ENCODE data around the gene TOP3B. TPM values are rescaled to one million over a fixed set of nuclear protein-coding genes. Genes with fewer than 3 reads are reported as not detected.

TOP3B gene
- total and polyA plus RNA-seq, 4 donors: 11.9 to 34.2 (median 23.0) TPM

DNA sequence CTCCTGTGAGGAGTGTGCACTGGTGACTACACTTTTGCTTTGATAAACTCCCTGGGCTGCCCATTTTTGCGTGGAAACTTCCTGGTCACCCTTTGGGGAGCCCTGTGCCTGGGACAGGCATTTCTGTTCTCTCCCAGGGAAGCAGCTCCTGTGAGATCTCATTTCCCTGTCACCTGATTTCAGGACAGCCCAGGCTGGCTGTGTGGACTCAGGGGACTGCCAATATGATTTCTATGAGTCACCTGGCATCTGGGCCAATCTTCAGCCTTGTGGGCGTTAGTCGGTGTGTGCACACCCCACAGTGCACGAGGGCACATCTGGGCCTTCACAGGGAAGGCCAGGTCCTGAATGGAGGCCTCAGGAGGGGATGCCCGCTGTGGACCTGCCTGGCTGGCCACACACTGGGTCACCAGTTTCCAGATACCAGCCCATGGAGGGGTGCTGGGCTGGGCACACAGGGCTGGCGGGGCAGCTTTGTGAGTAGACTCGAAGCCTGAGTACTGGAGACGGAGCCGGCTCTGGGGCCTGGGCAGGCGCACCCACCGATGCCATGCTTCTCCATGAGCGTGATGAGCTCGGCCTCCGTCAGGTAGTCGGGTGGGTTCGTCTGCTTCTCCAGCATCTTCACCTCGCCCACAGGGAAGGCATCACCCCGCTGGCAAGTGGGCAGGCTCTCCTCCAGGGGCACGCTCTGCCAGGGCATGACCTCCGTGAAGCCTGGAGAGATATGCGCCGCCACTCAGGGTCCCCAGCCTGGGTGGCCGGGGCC lies 20.5 kb downstream of the TOP3B start:
- no peaks in the 10 kb centered on the region for H3K27me3 ChIP-seq (ENCODE audit: control insufficient read depth in 3 of 3, insufficient read depth in 3 of 3, low read length in 2 of 3)
- TF ChIP-seq CTCF (IDR thresholded peaks at IDR 0.05; ENCODE audit: control extremely low read depth, extremely low read depth): no peak
- peaks cover 0 to 2% (median 0%) of the 10 kb centered on the region in 4 donors for H3K9me3 ChIP-seq (ENCODE audit: control insufficient read depth in 4 of 4, insufficient read depth in 3 of 4, low read length in 3 of 4)
- DNase-seq (no peak), ATAC-seq (ENCODE audit: insufficient read depth, low FRiP score) (no peak)
- H3K36me3 ChIP-seq (ENCODE audit: control insufficient read depth in 4 of 4, insufficient read depth in 4 of 4, low read length in 4 of 4): peaks cover 6 to 68% (median 20%) of the 10 kb centered on the region in 4 donors
- 93 to 96% methylated on average over 23 of the region's 23 CpGs for WGBS, 2 donors
- H3K4me3 ChIP-seq: no peak overlapping the region
- no peak overlapping the region for H3K9ac ChIP-seq (ENCODE audit: insufficient read depth in 1 of 2, low read length in 2 of 2)
- H3K27ac ChIP-seq (ENCODE audit: low read depth in 1 of 2, low read length in 1 of 2): no peak overlapping the region
- no peaks in the 10 kb centered on the region for H3K4me1 ChIP-seq (ENCODE audit: control insufficient read depth in 5 of 5, insufficient read depth in 5 of 5, low read length in 5 of 5)

DNA sequence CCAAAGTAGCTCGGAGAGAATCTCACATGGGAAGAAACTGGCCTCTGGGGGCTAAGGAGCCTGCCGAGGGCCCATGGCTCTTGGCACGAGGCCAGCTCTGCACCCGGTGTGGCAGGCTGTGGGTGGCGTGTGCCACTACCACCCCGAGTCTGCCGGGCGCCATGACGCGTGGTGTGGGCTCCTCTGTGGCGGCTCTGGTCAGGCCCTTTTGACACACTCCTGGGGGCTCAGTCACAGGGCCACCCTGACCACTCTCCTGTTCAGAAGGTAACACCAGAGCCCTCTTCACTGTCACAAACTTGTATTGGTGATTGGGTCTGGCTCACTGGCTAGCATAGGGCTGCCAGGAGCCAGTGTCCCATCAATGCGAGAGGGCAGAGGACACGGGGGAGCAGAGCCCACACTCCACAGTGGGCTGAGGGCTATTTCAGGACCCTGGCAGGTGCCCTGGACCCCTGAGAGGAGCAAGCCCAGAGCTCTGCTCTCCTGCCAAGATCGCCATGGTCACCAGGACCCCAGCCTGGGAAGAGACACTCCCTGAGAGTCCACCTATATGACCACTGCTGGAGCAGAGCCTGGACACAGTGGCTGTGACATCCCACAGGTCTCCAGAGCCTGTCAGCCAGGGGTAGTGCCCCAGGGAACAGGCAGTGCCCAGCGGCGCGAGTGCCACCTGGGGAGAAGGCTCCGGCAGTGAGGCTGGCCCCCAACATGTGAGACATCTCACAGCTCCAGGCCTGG lies 21.3 kb downstream of the TOP3B start:
- no peak overlapping the region for H3K27ac ChIP-seq (ENCODE audit: low read depth in 1 of 2, low read length in 1 of 2)
- 90 to 93% methylated on average over 18 of the region's 18 CpGs for WGBS, 2 donors
- DNase-seq (no peak), ATAC-seq (ENCODE audit: insufficient read depth, low FRiP score) (no peak)
- H3K4me1 ChIP-seq (ENCODE audit: control insufficient read depth in 5 of 5, insufficient read depth in 5 of 5, low read length in 5 of 5): no peaks in the 10 kb centered on the region
- H3K27me3 ChIP-seq (ENCODE audit: control insufficient read depth in 3 of 3, insufficient read depth in 3 of 3, low read length in 2 of 3): no peaks in the 10 kb centered on the region
- peaks cover 0 to 62% (median 16%) of the 10 kb centered on the region in 4 donors for H3K36me3 ChIP-seq (ENCODE audit: control insufficient read depth in 4 of 4, insufficient read depth in 4 of 4, low read length in 4 of 4)
- no peak for TF ChIP-seq CTCF (IDR thresholded peaks at IDR 0.05; ENCODE audit: control extremely low read depth, extremely low read depth)
- peaks cover 0 to 2% (median 0%) of the 10 kb centered on the region in 4 donors for H3K9me3 ChIP-seq (ENCODE audit: control insufficient read depth in 4 of 4, insufficient read depth in 3 of 4, low read length in 3 of 4)
- H3K9ac ChIP-seq (ENCODE audit: insufficient read depth in 1 of 2, low read length in 2 of 2): no peak overlapping the region
- H3K4me3 ChIP-seq: no peak overlapping the region

DNA sequence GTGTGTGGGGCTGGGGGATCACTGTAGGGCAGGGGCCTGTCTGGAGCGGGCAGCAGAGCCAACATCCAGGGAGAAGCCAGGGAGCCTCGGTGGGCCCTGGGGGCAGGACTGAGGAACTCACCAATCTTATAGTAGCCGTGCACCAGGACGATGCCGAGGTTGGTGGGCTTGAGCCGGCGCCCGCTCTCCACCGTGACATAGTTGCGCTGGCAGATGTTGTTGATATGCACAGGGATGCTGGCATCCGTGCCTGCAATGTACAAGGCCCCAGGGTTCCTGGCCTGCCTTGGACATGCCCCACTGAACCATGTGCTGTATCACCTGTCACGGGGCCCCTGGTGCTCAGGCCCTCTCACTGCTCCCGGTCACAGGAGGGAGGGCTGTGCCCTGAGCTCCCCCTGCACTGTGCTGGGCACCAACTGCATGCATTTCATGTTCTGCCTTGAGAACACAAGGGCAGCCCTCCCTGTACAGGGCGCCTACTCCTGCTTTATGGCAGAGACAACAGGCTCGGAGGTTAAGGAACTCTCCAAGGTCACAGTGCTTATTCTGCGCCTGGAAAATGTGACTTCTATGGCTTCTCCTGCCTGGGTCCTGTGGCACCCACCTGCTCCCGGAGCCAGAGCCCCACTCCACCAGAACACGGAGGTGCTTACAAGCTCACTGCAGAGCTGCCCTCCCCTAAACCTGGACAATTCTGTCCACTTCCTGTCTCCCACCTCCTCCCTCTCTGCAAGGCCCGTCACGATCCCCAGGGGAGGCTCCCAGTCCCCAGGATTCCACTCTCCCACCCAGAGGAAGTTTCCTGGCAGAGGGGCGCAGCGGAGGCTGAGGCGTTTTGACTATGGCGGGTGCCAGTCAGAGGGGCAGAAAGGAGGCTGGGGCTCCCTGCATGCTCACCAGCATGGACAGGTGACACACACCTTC lies 22.1 kb downstream of the TOP3B start:
- no peak for ATAC-seq (ENCODE audit: insufficient read depth, low FRiP score)
- H3K27ac ChIP-seq (ENCODE audit: low read depth in 1 of 2, low read length in 1 of 2): no peak overlapping the region
- H3K4me1 ChIP-seq (ENCODE audit: control insufficient read depth in 5 of 5, insufficient read depth in 5 of 5, low read length in 5 of 5): no peaks in the 10 kb centered on the region
- 91 to 93% methylated on average over 21 to 24 of the region's 24 CpGs for WGBS, 2 donors
- no peak overlapping the region for H3K9ac ChIP-seq (ENCODE audit: insufficient read depth in 1 of 2, low read length in 2 of 2)
- H3K36me3 ChIP-seq (ENCODE audit: control insufficient read depth in 4 of 4, insufficient read depth in 4 of 4, low read length in 4 of 4): peaks cover 0 to 60% (median 16%) of the 10 kb centered on the region in 4 donors
- H3K9me3 ChIP-seq (ENCODE audit: control insufficient read depth in 4 of 4, insufficient read depth in 3 of 4, low read length in 3 of 4): peaks cover 0 to 2% (median 0%) of the 10 kb centered on the region in 4 donors
- no peak for DNase-seq
- TF ChIP-seq CTCF (IDR thresholded peaks at IDR 0.05; ENCODE audit: control extremely low read depth, extremely low read depth): no peak
- H3K4me3 ChIP-seq: no peak overlapping the region
- H3K27me3 ChIP-seq (ENCODE audit: control insufficient read depth in 3 of 3, insufficient read depth in 3 of 3, low read length in 2 of 3): no peaks in the 10 kb centered on the region

Measured in lung (tissue), 12 donors.